Measurements from ENCODE around the gene SASH3.
"Not testable (repeated sequence)": the region's sequence is repeated elsewhere in the genome, so short reads cannot be mapped to it uniquely, and the experiment has no call there.

SASH3 gene

DNA sequence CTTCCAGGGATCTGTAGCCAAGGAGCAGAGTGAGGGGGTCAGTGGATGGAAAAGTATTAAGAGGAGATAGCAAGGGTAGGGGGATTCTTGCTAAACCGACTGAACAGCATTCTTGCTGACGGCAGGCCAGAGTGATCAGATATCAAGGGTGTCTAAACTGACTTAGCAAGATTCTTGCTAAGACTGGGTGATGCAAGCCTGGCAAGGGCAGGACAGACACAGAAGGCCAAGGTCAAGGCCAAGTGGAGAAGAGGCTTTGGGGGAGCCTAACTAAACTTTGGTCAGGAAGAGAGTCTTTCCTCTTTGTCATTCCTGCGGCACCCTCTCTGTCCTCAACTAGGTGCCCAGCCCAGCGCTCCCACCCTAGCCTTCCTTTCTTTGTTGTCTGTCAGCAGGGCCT, 40.2 kb upstream of the SASH3 start:
- H3F3A ChIP-seq (ENCODE audit: insufficient read depth): no peaks in the 10 kb centered on the region
- H3K4me3 ChIP-seq (ENCODE audit: insufficient read depth, low read length, poor library complexity, severe bottlenecking): no peak overlapping the region
- H3K4me2 ChIP-seq (ENCODE audit: low read depth, low read length, poor library complexity, severe bottlenecking): no peak overlapping the region
- no peaks in the 10 kb centered on the region for H3K9me2 ChIP-seq (replicated peaks; ENCODE audit: insufficient read depth, low read length)
- H3K27me3 ChIP-seq (ENCODE audit: low read length): no peaks in the 10 kb centered on the region
- no peak overlapping the region for H3K27ac ChIP-seq (ENCODE audit: low read depth, low read length)
- no peak overlapping the region for H3K9ac ChIP-seq (ENCODE audit: low read length)
- no peaks in the 10 kb centered on the region for H3K79me2 ChIP-seq (ENCODE audit: insufficient read depth, low read length)
- H3K36me3 ChIP-seq (ENCODE audit: low read length): no peaks in the 10 kb centered on the region
- H4K20me1 ChIP-seq (ENCODE audit: low read depth, low read length): no peaks in the 10 kb centered on the region
- TF ChIP-seq EZH2phosphoT487 (conservative IDR thresholded peaks at IDR 0.05; ENCODE audit: low read length): no peak
- TF ChIP-seq, protein P1, sequence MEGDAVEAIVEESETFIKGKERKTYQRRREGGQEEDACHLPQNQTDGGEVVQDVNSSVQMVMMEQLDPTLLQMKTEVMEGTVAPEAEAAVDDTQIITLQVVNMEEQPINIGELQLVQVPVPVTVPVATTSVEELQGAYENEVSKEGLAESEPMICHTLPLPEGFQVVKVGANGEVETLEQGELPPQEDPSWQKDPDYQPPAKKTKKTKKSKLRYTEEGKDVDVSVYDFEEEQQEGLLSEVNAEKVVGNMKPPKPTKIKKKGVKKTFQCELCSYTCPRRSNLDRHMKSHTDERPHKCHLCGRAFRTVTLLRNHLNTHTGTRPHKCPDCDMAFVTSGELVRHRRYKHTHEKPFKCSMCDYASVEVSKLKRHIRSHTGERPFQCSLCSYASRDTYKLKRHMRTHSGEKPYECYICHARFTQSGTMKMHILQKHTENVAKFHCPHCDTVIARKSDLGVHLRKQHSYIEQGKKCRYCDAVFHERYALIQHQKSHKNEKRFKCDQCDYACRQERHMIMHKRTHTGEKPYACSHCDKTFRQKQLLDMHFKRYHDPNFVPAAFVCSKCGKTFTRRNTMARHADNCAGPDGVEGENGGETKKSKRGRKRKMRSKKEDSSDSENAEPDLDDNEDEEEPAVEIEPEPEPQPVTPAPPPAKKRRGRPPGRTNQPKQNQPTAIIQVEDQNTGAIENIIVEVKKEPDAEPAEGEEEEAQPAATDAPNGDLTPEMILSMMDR (IDR thresholded peaks at IDR 0.05; ENCODE audit: insufficient read depth, low read length, poor library complexity, severe bottlenecking): no peak
- no peak overlapping the region for H2AFZ ChIP-seq (ENCODE audit: low read depth, low read length, severe bottlenecking)
- H3K9me3 ChIP-seq (ENCODE audit: insufficient read depth, low read length): no peaks in the 10 kb centered on the region

DNA sequence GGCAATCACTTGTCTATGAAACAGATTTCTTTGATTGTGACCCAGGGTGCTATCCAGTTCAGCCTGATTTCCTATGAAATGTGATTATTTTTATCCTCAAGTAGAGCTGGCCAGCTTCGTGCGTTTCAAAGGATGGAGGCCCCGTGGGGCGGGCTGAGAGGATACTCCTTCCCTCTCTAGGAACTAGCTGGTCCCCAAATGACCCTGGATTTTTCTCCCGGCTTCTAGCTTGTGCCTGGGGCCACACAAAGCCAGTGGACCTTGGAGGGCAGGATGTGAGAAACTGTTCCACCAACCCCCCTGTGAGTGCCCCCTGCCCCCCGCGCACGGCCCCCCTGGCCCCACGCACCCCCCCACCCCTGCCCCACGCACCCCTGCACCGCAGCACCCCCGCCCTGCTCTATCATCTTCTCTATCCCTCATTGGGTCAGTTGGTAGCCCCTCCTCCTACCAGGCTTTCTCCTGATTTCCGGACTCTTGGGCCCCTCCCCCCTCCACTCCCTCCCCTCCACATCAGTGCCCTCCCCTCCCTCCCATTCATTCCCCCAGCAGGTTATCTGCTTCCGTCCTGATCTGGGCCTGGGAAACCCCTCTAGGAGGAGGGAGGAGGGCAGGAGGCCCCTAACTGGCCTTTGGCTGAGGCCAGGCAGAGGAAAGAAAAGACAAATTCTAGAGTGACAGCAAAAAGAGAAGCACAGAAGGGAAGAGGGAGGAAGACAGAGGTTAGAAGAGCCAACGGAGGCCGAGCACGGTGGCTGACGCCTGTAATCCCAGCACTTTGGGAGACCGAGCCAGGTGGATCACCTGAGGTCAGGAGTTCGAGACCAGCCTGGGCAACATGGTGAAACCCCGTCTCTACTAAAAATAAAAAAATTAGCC, 37.6 kb upstream of the SASH3 start:
- H3K9ac ChIP-seq (ENCODE audit: low read length): no peak overlapping the region
- no peaks in the 10 kb centered on the region for H4K20me1 ChIP-seq (ENCODE audit: low read depth, low read length)
- H3F3A ChIP-seq (ENCODE audit: insufficient read depth): no peaks in the 10 kb centered on the region
- TF ChIP-seq, protein P1 (IDR thresholded peaks at IDR 0.05; ENCODE audit: insufficient read depth, low read length, poor library complexity, severe bottlenecking): no peak
- no peak for TF ChIP-seq EZH2phosphoT487 (conservative IDR thresholded peaks at IDR 0.05; ENCODE audit: low read length)
- H3K4me2 ChIP-seq (ENCODE audit: low read depth, low read length, poor library complexity, severe bottlenecking): no peak overlapping the region
- no peaks in the 10 kb centered on the region for H3K79me2 ChIP-seq (ENCODE audit: insufficient read depth, low read length)
- H3K9me2 ChIP-seq (replicated peaks; ENCODE audit: insufficient read depth, low read length): no peaks in the 10 kb centered on the region
- no peak overlapping the region for H3K27ac ChIP-seq (ENCODE audit: low read depth, low read length)
- H3K9me3 ChIP-seq (ENCODE audit: insufficient read depth, low read length): no peaks in the 10 kb centered on the region
- H2AFZ ChIP-seq (ENCODE audit: low read depth, low read length, severe bottlenecking): no peak overlapping the region
- H3K36me3 ChIP-seq (ENCODE audit: low read length): no peaks in the 10 kb centered on the region
- H3K4me3 ChIP-seq (ENCODE audit: insufficient read depth, low read length, poor library complexity, severe bottlenecking): no peak overlapping the region
- H3K27me3 ChIP-seq (ENCODE audit: low read length): no peaks in the 10 kb centered on the region

DNA sequence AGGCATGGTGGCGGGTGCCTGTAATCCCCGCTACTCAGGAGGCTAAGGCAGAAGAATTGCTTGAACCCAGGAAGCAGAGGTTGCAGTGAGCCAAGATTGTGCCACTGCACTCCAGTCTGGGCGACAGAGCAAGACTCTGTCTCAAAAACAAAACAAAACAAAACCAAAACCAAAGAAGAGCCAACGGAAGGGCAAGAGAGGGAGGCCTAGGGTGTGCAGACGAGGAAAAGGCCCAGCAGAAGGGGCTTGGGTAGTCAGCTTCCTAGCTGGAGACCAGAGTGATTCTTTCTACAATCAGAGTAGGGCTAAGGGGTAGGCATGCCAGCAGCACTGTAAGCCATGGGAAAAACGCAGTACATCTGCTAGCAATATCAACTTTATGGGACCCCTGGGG, 37.0 kb upstream of the SASH3 start:
- H2AFZ ChIP-seq (ENCODE audit: low read depth, low read length, severe bottlenecking); H4K20me1 ChIP-seq (ENCODE audit: low read depth, low read length); H3K27me3 ChIP-seq (ENCODE audit: low read length); H3K4me3 ChIP-seq (ENCODE audit: insufficient read depth, low read length, poor library complexity, severe bottlenecking); H3K4me2 ChIP-seq (ENCODE audit: low read depth, low read length, poor library complexity, severe bottlenecking); H3K79me2 ChIP-seq (ENCODE audit: insufficient read depth, low read length); H3K36me3 ChIP-seq (ENCODE audit: low read length); H3F3A ChIP-seq (ENCODE audit: insufficient read depth); H3K27ac ChIP-seq (ENCODE audit: low read depth, low read length); H3K9me2 ChIP-seq (replicated peaks; ENCODE audit: insufficient read depth, low read length); H3K9ac ChIP-seq (ENCODE audit: low read length); H3K9me3 ChIP-seq (ENCODE audit: insufficient read depth, low read length): not testable (repeated sequence)

DNA sequence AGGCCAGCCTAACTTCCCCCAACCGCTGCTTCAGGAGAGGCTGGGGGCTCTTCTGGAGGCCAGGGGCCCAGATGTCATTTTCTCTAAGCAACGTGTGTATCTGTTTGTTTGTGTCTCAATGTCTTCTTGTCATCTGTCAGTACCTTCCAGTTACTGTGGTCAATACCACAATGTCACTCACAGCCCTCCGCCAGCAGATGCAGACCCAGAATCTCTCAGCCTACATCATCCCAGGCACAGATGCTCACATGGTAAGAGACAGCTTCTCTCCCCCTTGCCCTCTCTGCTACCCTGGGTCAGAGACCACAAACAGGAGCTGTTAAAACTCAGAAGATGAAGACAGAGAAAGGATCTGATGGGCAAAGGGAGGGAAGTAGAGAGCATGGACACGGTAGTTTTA, 35.9 kb upstream of the SASH3 start:
- no peaks in the 10 kb centered on the region for H3K9me2 ChIP-seq (replicated peaks; ENCODE audit: insufficient read depth, low read length)
- H3K4me3 ChIP-seq (ENCODE audit: insufficient read depth, low read length, poor library complexity, severe bottlenecking): no peak overlapping the region
- no peaks in the 10 kb centered on the region for H4K20me1 ChIP-seq (ENCODE audit: low read depth, low read length)
- no peak overlapping the region for H3K27ac ChIP-seq (ENCODE audit: low read depth, low read length)
- H3K79me2 ChIP-seq (ENCODE audit: insufficient read depth, low read length): no peaks in the 10 kb centered on the region
- H3K27me3 ChIP-seq (ENCODE audit: low read length): no peaks in the 10 kb centered on the region
- TF ChIP-seq EZH2phosphoT487 (conservative IDR thresholded peaks at IDR 0.05; ENCODE audit: low read length): no peak
- TF ChIP-seq, protein P1 (IDR thresholded peaks at IDR 0.05; ENCODE audit: insufficient read depth, low read length, poor library complexity, severe bottlenecking): no peak
- no peaks in the 10 kb centered on the region for H3F3A ChIP-seq (ENCODE audit: insufficient read depth)
- H2AFZ ChIP-seq (ENCODE audit: low read depth, low read length, severe bottlenecking): no peak overlapping the region
- no peak overlapping the region for H3K9ac ChIP-seq (ENCODE audit: low read length)
- no peak overlapping the region for H3K4me2 ChIP-seq (ENCODE audit: low read depth, low read length, poor library complexity, severe bottlenecking)
- no peaks in the 10 kb centered on the region for H3K36me3 ChIP-seq (ENCODE audit: low read length)
- no peaks in the 10 kb centered on the region for H3K9me3 ChIP-seq (ENCODE audit: insufficient read depth, low read length)
